ENCODE measurements around the gene SIX2.
"Not testable (repeated sequence)": the region's sequence is repeated elsewhere in the genome, so short reads cannot be mapped to it uniquely, and the experiment has no call there.

The SIX2 gene

DNA sequence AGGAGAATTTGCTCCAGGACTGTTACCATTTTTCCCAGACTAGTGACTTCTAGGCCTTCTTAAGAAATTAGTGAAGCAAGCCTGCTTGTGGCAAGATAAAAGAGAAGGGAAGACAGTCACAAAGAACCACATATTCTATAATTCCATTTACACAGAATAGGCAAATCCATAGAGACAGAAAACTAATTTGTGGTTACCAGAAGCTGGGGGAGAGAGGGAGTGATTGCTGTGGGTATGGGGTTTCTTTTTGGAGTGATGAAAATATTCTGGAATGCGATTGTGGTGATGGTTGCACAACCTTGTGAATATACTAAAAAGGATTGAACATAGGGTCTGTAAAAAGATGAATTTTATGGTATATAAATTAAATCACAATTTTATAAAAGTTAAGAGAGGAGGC, 37.5 kb upstream of the SIX2 start:
- no peak overlapping the region for H3K4me3 ChIP-seq (ENCODE audit: low read depth, low read length)
- no peak for DNase-seq (ENCODE audit: low read depth)
- TF ChIP-seq, protein P1, sequence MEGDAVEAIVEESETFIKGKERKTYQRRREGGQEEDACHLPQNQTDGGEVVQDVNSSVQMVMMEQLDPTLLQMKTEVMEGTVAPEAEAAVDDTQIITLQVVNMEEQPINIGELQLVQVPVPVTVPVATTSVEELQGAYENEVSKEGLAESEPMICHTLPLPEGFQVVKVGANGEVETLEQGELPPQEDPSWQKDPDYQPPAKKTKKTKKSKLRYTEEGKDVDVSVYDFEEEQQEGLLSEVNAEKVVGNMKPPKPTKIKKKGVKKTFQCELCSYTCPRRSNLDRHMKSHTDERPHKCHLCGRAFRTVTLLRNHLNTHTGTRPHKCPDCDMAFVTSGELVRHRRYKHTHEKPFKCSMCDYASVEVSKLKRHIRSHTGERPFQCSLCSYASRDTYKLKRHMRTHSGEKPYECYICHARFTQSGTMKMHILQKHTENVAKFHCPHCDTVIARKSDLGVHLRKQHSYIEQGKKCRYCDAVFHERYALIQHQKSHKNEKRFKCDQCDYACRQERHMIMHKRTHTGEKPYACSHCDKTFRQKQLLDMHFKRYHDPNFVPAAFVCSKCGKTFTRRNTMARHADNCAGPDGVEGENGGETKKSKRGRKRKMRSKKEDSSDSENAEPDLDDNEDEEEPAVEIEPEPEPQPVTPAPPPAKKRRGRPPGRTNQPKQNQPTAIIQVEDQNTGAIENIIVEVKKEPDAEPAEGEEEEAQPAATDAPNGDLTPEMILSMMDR (IDR thresholded peaks at IDR 0.05; ENCODE audit: insufficient read depth, low read depth, low read length, missing control alignments), result no peak

DNA sequence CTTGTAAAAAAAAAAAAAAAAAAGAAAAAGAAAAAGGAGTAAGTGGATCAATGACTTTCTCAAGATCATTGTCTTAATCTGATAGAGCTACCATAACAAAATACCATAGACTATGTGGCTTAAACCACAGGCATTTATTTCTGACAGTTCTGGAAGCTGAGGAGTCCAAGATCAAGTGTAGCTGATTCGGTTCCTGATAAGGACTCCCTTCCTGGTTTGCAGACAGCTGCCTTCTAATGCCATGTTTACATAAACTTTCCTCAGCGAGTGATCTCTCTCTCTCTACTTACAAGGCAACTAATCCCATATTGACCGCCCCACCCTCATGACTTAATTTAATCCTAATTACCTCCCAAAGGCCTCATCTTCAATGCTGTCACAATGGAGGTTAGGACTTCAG, 36.5 kb upstream of the SIX2 start:
- TF ChIP-seq, protein P1 (IDR thresholded peaks at IDR 0.05; ENCODE audit: insufficient read depth, low read depth, low read length, missing control alignments), result no peak
- DNase-seq (ENCODE audit: low read depth), result no peak
- no peak overlapping the region for H3K4me3 ChIP-seq (ENCODE audit: low read depth, low read length)

DNA sequence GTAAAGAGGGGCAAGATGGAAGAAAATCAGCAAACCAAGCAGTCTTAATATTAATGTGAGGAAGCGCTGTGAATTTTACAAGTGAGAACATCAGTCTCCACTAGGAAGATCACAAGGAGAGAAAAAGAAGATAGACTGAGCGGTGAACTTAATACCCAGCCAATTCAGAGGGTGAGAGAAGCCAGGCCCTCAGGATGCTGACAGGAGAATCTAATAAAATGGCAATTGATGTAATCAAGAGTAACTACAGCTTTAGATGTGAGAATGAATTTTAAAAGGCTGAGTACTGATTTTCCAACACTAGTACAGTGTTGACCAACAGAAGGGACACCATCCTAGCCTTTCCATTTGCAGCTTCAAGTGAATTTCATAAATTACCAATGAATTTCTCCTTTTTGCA, 35.7 kb upstream of the SIX2 start:
- no peak for DNase-seq (ENCODE audit: low read depth)
- TF ChIP-seq, protein P1 (IDR thresholded peaks at IDR 0.05; ENCODE audit: insufficient read depth, low read depth, low read length, missing control alignments), result no peak
- no peak overlapping the region for H3K4me3 ChIP-seq (ENCODE audit: low read depth, low read length)

DNA sequence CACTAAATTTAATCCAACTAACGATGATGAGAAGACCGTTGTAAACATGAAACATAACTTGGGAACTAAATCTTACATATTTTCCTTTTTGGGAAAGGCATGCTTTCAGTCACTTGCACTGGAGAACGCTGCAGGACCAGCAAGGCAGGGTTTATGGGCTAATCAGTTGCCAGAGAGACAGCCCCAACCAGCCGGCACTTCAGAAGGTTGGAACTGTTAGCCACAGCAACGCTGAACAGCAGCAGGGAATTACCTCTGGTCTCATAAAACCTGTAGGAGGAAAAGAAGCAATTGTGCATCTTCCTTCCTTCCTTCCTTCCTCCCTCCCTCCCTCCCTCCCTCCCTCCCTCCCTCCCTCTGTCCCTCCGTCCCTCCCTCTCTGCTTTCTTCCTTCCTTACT, 33.9 kb upstream of the SIX2 start:
- TF ChIP-seq, protein P1 (IDR thresholded peaks at IDR 0.05; ENCODE audit: insufficient read depth, low read depth, low read length, missing control alignments), result no peak
- H3K4me3 ChIP-seq (ENCODE audit: low read depth, low read length), result no peak overlapping the region
- no peak for DNase-seq (ENCODE audit: low read depth)

DNA sequence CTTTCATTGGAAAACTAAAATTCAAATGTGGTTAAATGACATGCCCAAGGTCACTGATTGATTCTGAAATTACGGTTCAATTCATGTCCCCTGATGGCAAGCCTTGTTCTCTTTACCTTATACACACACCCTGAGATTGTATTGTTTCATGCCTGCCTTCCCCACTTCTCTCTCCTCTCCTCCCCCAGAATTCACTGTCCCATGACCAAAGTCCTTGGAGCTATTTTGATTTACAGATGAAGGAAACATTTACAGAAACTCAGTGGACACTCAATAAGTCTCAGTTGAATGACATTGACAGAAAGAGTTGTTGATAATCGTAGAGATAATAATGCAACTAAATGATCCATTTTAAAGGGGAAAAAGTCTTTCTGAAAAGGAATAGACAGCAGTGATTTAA, 33.1 kb upstream of the SIX2 start:
- no peak overlapping the region for H3K4me3 ChIP-seq (ENCODE audit: low read depth, low read length)
- DNase-seq (ENCODE audit: low read depth), result no peak
- TF ChIP-seq, protein P1 (IDR thresholded peaks at IDR 0.05; ENCODE audit: insufficient read depth, low read depth, low read length, missing control alignments), result no peak

DNA sequence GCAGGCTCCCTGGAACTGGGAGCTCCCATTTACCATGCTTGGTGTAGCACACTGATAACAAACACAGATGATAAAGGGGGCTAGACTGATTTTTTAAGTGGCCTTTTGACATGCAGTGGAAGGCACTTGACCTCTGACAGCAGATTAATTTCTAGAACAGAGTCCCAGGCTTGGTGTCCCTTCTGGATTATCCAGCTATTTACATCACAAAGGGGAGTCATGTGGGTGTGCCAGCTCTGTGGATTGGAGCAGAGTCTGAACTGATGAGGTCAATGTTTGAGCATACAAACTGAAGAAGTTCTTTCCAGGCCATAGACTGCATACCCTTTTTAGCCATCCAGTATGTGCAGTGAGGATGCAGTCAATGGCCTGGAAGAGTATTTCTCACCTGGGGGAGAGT, 31.5 kb upstream of the SIX2 start:
- DNase-seq (ENCODE audit: low read depth), result no peak
- TF ChIP-seq, protein P1 (IDR thresholded peaks at IDR 0.05; ENCODE audit: insufficient read depth, low read depth, low read length, missing control alignments), result no peak
- no peak overlapping the region for H3K4me3 ChIP-seq (ENCODE audit: low read depth, low read length)

DNA sequence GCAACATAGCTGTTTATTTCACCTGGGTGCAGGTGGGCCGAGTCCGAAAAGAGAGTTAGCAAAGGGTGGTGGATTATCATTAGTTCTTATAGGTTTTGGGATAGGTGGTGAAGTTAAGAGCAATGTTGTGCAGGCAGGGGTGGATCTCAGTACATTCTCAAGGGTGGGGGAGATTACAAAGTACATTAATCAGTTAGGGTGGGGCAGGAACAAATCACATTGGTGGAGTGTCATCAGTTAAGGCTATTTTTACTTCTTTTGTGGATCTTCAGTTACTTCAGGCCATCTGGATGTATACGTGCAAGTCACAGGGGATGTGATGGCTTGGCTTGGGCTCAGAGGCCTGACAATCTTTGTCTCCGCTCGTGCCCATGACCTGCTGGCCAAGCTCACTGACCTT, 30.6 kb upstream of the SIX2 start:
- H3K4me3 ChIP-seq (ENCODE audit: low read depth, low read length); DNase-seq (ENCODE audit: low read depth): not testable (repeated sequence)

DNA sequence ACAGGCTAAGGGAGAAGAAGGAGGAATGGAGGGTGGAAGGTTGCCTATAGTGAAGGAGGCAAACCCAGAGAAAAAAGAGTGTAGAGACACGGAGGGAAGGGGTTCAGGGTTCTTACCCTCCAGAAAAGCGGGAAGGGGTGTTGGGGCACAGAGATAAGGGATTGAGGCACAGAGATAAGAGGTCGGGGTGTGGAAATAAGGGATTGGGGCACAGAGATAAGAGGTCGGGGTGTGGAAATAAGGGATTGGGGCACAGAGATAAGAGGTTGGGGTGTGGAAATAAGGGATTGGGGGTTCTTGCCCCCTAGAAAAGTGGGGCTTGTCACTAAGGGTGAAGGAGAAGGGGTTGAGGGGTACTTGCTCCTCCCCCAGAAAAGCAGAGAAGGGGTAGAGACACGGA, 29.6 kb upstream of the SIX2 start:
- DNase-seq (ENCODE audit: low read depth); H3K4me3 ChIP-seq (ENCODE audit: low read depth, low read length): not testable (repeated sequence)

Data from GM12865 (cell line).